MCF 10A (cell line): Measurements from ENCODE around the gene SH3GL3. TPM values are rescaled to one million over a fixed set of nuclear protein-coding genes. Genes with fewer than 3 reads are reported as not detected.

Source experiments
- BruUV-seq: library from RNA; stranded (reverse); fragments of 400-500 nt; replicated peaks from 2 replicates; lab custom pipeline; 2021; lab: Mats Ljungman, UMichigan
- CTCF ChIA-PET: fragments of 300-600 bp; sonication (Branson Sonifier 250); formaldehyde crosslinking; extraction: SDS; loops from one replicate; lab custom pipeline; 2021; ENCODE audit warnings: antibody characterized with exemption, inconsistent platforms; lab: Yijun Ruan, JAX
- POLR2A ChIA-PET: fragments of 300-600, 350-650 bp; sonication (Branson Sonifier 250); formaldehyde crosslinking; extraction: SDS; loops from one replicate; lab custom pipeline; 2020; ENCODE audit warnings: antibody characterized with exemption, inconsistent platforms; lab: Yijun Ruan, JAX
- DNase-seq: peaks from one replicate; pipeline ENCODE4 v3.0.0-alpha.2; 2018; ENCODE audit not compliant: unreplicated experiment
- H3K27ac Mint-ChIP-seq: one replicate; pipeline ENCODE4 v1.8.0; 2022; ENCODE audit warnings: mild to moderate bottlenecking, low read depth, mixed read lengths; ENCODE audit not compliant: unreplicated experiment
- H3K27me3 Mint-ChIP-seq: one replicate; pipeline ENCODE4 v1.8.0; 2022; ENCODE audit warnings: mixed read lengths; ENCODE audit not compliant: insufficient read depth, unreplicated experiment
- H3K36me3 Mint-ChIP-seq: one replicate; pipeline ENCODE4 v1.8.0; 2022; ENCODE audit warnings: mild to moderate bottlenecking, moderate library complexity, mixed read lengths; ENCODE audit not compliant: insufficient read depth, unreplicated experiment
- H3K4me1 Mint-ChIP-seq: one replicate; pipeline ENCODE4 v1.8.0; 2022; ENCODE audit warnings: mixed read lengths; ENCODE audit not compliant: insufficient read depth, unreplicated experiment
- H3K4me3 Mint-ChIP-seq: one replicate; pipeline ENCODE4 v1.8.0; 2022; ENCODE audit warnings: mild to moderate bottlenecking, moderate library complexity, mixed read lengths; ENCODE audit not compliant: unreplicated experiment
- H3K9me3 Mint-ChIP-seq: one replicate; pipeline ENCODE4 v1.8.0; 2022; ENCODE audit warnings: mixed read lengths; ENCODE audit not compliant: unreplicated experiment
- intact Hi-C: fragments of 100-400 bp; cut with micrococcal nuclease; formaldehyde crosslinking; loops from 2 replicates; pipeline ENCODE4 v1.14.1; 2022
- total RNA-seq: library from RNA; stranded (reverse); gene quantifications from 2 replicates; pipeline ENCODE4 v1.2.3, GENCODE V29; 2022
- TF ChIP-seq, protein P1 (sequence below): fragments of 200-600 bp; IDR thresholded peaks from one replicate; pipeline ENCODE4 v1.8.0; 2022; ENCODE audit warnings: antibody characterized with exemption, mild to moderate bottlenecking; ENCODE audit not compliant: unreplicated experiment

SH3GL3 gene
- total RNA-seq, 1 experiment from 2014 or later = 0.19 TPM

DNA sequence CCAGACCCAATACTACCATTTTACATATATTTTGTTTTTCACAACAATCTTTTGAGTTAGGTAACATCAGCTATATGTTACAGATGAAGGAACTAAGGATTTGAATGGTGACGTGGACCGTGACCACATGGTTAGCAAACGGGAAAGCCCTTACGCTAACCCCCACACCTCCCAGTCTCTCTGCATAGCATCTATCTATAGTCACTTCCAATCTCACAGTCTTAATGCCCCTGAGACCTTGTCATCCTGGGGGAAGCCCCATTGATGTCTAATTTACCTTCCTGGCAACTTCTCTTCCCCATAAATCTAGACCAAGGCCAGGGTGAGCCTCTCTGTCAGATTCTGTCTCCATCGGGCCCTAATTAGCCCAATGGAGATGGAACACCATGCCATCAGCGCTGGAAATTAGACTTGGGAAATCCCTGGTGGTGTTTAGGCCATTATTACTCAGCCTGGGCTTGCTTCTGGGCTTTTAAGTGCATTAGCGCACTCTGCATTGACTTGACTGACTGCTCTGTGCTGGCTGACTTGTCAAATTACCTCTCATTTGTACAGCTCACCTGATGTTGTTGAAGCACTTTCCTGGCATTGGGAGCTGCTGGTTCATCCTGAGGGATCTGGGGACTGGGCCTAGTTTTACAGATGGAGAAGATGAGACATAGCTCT is 34.0 kb upstream of the SH3GL3 start:
- TF ChIP-seq, protein P1, sequence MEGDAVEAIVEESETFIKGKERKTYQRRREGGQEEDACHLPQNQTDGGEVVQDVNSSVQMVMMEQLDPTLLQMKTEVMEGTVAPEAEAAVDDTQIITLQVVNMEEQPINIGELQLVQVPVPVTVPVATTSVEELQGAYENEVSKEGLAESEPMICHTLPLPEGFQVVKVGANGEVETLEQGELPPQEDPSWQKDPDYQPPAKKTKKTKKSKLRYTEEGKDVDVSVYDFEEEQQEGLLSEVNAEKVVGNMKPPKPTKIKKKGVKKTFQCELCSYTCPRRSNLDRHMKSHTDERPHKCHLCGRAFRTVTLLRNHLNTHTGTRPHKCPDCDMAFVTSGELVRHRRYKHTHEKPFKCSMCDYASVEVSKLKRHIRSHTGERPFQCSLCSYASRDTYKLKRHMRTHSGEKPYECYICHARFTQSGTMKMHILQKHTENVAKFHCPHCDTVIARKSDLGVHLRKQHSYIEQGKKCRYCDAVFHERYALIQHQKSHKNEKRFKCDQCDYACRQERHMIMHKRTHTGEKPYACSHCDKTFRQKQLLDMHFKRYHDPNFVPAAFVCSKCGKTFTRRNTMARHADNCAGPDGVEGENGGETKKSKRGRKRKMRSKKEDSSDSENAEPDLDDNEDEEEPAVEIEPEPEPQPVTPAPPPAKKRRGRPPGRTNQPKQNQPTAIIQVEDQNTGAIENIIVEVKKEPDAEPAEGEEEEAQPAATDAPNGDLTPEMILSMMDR = no peak
- intact Hi-C loops = no loop called here
- Mint-ChIP-seq H3K9me3 (no peaks in the 10 kb centered on the region), H3K4me1 (no peaks in the 10 kb centered on the region), H3K27me3 (no peaks in the 10 kb centered on the region), H3K4me3 (no peak overlapping the region), H3K36me3 (no peaks in the 10 kb centered on the region), H3K27ac (no peak overlapping the region)
- BruUV-seq = no TSS peak
- POLR2A ChIA-PET = no interaction called here
- CTCF ChIA-PET = interaction anchor here (0.6 to 1.3 kb wide), 2 partner anchors 27 to 168 kb away, joined by 3 read pairs; no protein-coding TSS in a partner anchor
- no peak for DNase-seq

DNA sequence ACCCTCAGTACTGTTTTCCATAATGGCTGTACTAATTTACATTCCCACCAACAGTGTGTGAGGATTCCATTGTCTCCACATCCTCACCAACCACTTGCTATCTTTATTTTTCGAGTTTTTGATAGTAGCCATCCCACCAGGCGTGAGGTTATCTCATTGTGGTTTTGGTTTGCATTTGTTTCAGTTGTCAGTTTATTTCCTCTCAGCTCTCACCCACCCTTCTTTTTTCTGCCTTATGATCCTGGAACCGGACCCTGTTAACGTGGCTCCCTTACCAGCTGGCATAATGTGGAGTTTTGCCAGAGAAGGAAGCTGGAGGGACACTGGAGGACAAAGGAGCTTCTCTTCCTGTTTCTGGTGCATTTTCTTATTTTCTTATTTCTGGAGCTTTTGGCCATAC is 25.1 kb upstream of the SH3GL3 start:
- H3K4me1 Mint-ChIP-seq = no peaks in the 10 kb centered on the region
- H3K27ac Mint-ChIP-seq = no peak overlapping the region
- H3K4me3 Mint-ChIP-seq = no peak overlapping the region
- no peaks in the 10 kb centered on the region for H3K27me3 Mint-ChIP-seq
- TF ChIP-seq, protein P1 = no peak
- POLR2A ChIA-PET = interaction anchor here (0.6 kb wide), 1 partner anchor 9 kb away, joined by 3 read pairs; no protein-coding TSS in a partner anchor
- CTCF ChIA-PET = interaction anchor here (1.2 to 1.4 kb wide), 2 partner anchors 17 to 142 kb away, joined by 3 to 4 read pairs; no protein-coding TSS in a partner anchor
- H3K9me3 Mint-ChIP-seq = peaks cover 9% of the 10 kb centered on the region
- no peak for DNase-seq
- BruUV-seq = no TSS peak
- intact Hi-C loops = no loop called here
- no peaks in the 10 kb centered on the region for H3K36me3 Mint-ChIP-seq

- BruUV-seq = no TSS peak
Measured at GRCh38 chr15:83422541-83422940, 24.6 kb upstream of the SH3GL3 start.

GRCh38 chr15:83424101-83424500 is 23.0 kb upstream of the SH3GL3 start:
- Mint-ChIP-seq H3K36me3 (no peaks in the 10 kb centered on the region), H3K4me3 (no peak overlapping the region)
- CTCF ChIA-PET = interaction anchor here (0.8 to 1.7 kb wide), 2 partner anchors 14 to 176 kb away, joined by 3 to 7 read pairs; no protein-coding TSS in a partner anchor

More at GRCh38 chr15:83422541-83422940, 24.6 kb upstream of the SH3GL3 start:
- Mint-ChIP-seq H3K9me3 (peaks cover 9% of the 10 kb centered on the region), H3K27me3 (no peaks in the 10 kb centered on the region), H3K4me3 (no peak overlapping the region), H3K36me3 (no peaks in the 10 kb centered on the region), H3K27ac (no peak overlapping the region), H3K4me1 (no peaks in the 10 kb centered on the region)
- TF ChIP-seq, protein P1 = no peak
- ChIA-PET CTCF (interaction anchor here (0.8 to 1.7 kb wide), 5 partner anchors 16 to 235 kb away, joined by 3 to 7 read pairs (median 4); no protein-coding TSS in a partner anchor), POLR2A (interaction anchor here (0.6 kb wide), 2 partner anchors 9 to 12 kb away, joined by 3 read pairs; no protein-coding TSS in a partner anchor)
- intact Hi-C loops = no loop called here
- no peak for DNase-seq

More at GRCh38 chr15:83424101-83424500, 23.0 kb upstream of the SH3GL3 start:
- TF ChIP-seq, protein P1 = no peak
- POLR2A ChIA-PET = no interaction called here
- intact Hi-C loops = no loop called here
- DNase-seq = no peak
- Mint-ChIP-seq H3K27me3 (no peaks in the 10 kb centered on the region), H3K4me1 (no peaks in the 10 kb centered on the region), H3K9me3 (peaks cover 9% of the 10 kb centered on the region), H3K27ac (no peak overlapping the region)
- no TSS peak for BruUV-seq
